NCI-H187 (cell line): ENCODE data around the gene MGMT.

ENCODE experiments used
- DNase-seq, 2 experiments: peaks; one replicate each; lab custom pipeline; 2025; lab: John Stamatoyannopoulos, UW

The MGMT gene

GRCh38 chr10:129730272-129730992 is 263.4 kb downstream of the MGMT start:
- no peak for DNase-seq

- DNase-seq = no peak
Measured at GRCh38 chr10:129730993-129731325, 263.9 kb downstream of the MGMT start.

- DNase-seq = no peak
Measured at GRCh38 chr10:129740532-129741279, 273.7 kb downstream of the MGMT start.

GRCh38 chr10:129741280-129741977 is 274.4 kb downstream of the MGMT start:
- no peak for DNase-seq

GRCh38 chr10:129741978-129742741 is 275.1 kb downstream of the MGMT start:
- no peak for DNase-seq

GRCh38 chr10:129742742-129743550 is 275.9 kb downstream of the MGMT start:
- no peak for DNase-seq

GRCh38 chr10:129743738-129744133 is 276.7 kb downstream of the MGMT start:
- DNase-seq = no peak

GRCh38 chr10:129744134-129745111 is 277.4 kb downstream of the MGMT start:
- DNase-seq = no peak

- DNase-seq = no peak
Measured at GRCh38 chr10:129745186-129745750, 278.2 kb downstream of the MGMT start.

GRCh38 chr10:129754211-129755050 is 287.4 kb downstream of the MGMT start:
- DNase-seq = no peak

- no peak for DNase-seq
Measured at GRCh38 chr10:129755158-129755591, 288.1 kb downstream of the MGMT start.

- no peak for DNase-seq
Measured at GRCh38 chr10:129755621-129756020, 288.6 kb downstream of the MGMT start.

GRCh38 chr10:129756912-129757901 is 290.2 kb downstream of the MGMT start:
- DNase-seq = no peak

- DNase-seq = no peak
Measured at GRCh38 chr10:129758207-129759021, 291.4 kb downstream of the MGMT start.

- no peak for DNase-seq
Measured at GRCh38 chr10:129759214-129760002, 292.4 kb downstream of the MGMT start.

- DNase-seq = no peak
Measured at GRCh38 chr10:129760003-129760315, 292.9 kb downstream of the MGMT start.
